ENCODE data around the gene TFIP11.
"Not testable (repeated sequence)": the region's sequence is repeated elsewhere in the genome, so short reads cannot be mapped to it uniquely, and the experiment has no call there.

The TFIP11 gene

DNA sequence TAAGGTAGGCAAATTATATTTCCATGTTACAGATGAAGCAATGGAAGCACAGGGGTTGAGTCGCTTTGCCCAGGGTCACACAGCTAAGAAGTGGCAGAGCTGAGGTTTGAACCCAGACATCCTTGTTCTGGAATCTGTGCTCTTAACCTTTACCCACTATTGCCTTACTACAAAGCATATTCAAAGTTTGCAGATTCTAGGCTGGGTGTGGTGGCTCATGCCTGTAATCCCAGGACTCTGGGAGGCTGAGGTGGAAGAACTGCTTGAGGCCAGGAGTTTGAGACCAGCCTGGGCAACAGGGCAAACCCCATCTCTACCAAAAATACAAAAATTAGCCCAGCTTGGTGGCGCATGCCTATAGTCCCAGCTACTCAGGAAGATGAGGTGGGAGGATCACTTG, 27.8 kb upstream of the TFIP11 start:
- no peak for DNase-seq

DNA sequence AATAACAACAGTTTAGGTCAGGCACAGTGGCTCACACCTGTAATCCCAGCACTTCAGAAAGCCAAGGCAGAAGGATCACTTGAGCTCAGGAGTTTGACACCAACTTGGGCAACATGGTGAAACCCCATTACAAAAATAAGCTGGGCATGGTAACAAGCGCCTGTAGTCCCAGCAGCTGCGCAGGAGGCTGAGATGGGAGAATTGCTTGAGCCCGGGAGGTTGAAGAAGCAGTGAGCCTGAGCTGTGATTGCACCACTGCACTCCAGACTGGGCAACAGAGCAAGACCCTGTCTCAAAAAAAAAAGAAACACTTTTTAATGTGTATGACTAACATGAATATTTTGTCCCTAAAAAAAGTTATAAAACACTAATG, 24.5 kb upstream of the TFIP11 start:
- DNase-seq, result no peak

DNA sequence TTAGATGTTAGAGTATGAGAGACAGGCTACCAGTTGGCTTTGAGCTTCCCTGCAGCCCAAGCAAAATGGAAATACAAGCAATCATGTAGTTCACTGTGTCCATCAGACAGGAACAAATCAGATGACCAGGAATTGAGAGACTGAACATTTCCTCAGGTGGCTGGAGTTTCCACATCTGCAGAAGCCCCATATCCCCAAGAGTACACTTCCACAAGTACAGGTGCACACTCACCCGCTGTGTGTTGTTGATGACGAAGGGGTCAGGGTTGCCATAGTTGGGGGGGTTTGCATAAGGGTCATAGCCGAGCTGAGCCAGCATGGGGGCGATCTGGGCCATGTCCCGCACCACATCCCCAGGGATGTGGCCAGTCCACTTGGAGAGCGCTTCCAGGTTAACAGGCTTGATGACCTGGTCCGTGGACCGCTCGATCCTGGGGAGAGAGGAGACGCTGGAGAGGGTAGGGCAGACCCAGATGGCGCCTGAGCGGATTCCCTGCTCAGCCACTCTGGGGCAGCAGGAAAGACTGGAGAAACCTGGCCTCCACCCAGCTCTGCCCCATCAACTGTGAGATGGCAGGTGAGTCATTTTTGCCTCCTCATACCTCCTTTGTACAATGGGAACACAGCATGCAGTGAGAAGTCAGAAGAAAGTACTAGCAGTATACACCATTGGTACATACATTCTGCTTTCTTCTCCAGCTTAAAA, 23.9 kb upstream of the TFIP11 start:
- no peak for DNase-seq

DNA sequence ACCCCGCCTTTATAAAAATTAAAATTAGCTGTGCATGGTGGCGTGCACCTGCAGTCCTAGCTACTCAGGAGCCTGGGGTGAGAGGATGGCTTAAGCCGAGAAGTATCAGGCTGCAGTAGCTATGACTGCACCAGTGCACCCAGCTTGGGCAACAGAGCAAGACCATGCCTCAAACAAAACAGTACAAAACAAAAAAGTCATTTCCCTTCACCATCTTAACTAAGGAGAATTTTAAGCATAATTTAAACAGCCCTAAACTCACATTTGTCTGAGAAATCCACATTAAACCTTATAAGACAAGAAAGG, 23.3 kb upstream of the TFIP11 start:
- no peak for DNase-seq

DNA sequence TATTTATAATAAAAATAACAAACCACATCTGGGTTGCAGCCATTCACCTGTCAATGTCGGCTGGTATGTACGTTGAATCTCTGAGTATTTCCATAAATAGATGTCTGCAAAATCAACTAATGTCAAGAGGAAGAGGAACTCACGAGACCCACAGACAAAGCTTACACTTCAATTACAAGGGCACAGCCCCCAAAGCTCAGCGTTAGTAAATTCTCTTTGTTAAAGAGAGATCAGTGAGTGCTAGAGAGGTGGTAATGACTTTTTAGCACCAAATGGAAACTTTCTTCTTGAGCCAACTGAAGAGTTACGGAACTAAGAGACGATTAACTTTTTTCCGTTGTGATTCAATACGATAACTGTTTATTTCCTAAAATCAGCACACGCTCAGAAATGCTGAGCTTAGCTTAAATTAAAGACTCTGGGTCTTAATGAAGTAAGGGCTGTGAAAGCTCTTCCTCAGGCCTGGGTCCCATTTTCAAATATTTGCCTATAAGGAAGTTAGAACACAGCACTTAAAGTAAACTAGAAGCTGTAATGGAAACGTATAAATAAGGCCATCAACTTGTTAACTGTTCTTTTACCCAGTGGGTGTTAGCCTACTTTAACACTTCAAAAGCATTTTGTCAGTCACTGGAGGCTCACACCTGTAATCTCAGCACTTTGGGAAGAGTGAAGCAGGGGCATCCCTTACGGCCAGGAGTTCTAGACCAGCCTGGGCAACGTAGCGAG, 22.8 kb upstream of the TFIP11 start:
- no peak for DNase-seq

DNA sequence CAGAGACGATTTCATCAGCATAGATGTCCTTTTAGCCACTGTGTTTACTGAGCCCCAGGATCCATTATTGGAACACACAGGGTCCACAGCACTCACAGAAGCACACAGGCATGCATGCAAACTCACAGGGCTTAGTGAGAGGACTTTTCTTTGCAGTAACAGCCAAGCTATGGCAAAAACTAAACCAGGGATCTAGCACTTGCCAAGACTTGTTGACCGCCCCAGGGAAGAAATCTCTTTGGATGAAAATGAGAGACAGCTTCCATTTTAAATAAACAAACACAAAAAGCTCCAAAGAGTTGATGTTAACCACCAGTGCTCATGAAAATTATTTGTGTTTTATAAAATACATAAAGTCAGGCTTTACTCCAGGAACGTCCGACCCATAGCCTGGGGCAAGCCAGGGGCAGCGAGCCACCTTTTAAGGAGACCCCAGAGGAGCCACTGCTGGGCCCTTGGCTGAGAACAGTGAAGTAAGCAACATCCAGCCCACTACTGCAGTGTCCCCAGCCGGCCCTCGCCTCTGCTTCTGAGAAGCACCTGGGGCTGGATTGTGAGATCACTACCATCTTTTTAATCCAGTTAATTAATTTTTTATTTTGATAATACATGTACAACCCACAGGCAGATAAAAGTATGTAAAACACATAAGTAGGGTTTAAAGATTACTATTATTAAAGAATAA, 22.0 kb upstream of the TFIP11 start:
- no peak for DNase-seq

DNA sequence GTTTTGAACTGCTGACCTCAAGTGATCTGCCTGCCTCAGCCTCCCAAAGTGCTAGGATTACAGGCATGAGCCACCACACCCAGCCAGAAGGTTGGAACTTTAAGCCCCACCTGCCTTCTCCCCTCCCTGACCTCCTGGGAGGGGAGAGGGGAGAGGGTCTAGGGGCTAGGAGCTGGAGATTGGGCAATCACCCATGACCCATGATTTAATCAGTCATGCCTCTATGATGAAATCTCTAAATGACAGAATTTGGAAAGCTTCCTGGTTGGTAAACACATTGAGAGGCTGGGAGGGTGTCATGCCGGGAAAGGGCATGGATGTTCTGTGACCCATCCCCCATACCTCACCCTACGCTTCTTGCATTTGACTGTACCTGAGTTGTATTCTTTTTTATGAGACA, 17.1 kb upstream of the TFIP11 start:
- DNase-seq, result no peak

DNA sequence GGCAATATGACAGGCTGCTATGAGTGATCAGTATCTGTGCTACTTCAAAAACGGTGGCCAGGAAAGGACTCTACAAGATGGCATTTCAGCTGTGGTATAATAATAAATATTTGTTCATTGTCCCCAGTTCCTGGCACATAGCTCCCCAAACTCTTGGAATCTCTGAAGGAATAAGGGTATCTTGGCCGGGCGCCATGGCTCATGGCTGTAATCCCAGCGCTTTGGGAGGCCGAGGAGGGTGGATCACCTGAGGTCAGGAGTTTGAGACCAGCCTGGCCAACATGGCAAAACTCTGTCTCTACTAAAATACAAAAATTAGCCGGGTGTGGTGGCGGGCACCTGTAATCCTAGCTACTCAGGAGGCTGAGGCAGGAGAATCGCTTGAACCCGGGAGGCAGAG, 16.2 kb upstream of the TFIP11 start:
- not testable (repeated sequence) for DNase-seq

DNA sequence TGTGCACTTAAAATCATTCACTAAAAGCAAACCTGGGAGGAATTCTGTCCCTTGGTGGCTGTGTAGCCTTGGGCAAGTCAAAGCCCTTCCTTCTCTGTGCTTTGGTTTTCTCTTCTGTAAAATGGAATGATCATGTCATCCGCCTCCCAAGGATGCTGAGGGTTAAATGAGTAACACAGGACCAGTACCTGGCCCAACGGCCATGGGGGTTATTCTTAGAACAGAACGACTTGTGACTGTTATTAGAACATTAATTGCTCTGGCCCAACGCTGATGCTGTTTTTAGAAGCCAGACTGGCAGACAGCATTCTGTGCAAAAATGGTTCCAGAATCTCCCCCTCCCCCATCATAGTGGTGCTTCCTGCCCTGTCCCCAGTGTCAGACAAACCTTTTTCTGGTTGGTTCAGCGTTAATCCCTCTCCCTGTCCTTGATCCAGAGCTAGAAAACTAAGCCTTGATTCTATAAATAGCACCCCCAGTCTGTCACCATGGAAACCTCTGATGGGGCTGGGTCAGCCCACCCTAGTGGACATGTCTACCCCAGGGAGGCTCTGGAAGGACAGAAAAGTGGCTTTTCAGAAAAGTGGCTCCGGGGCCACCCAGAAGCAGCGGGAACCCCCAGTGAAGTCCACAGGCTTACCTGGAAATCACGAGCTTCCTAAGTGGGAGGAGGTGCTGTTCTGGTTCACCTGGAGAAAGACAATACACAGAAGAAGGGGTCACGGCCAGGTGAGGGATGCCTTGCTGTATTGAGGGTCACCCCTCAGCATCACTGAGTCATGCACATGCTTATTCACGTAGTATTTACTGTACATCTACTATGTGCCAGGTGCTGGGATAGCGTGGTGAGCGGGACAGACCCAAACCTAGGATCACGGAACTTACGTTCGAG, 15.5 kb upstream of the TFIP11 start:
- no peak for DNase-seq

DNA sequence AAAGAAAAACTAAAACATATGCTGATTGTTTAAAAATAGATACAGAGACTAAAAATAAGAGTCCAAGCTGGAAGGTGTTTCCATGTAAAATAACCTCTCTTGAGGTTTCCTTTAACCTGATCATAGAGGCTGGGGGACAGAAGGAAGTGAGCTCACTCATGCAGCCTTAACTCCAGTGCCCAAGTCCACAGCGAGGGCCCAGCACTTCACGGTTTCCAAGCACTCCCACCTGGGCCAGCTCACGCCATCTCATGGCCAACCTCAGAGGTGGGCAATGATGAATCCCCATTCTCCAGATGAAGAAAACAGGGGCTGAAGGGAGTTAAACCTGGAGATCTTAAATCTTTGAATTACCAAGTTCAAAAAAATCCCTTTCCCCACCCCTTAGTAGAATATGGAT, 14.9 kb upstream of the TFIP11 start:
- no peak for DNase-seq

DNA sequence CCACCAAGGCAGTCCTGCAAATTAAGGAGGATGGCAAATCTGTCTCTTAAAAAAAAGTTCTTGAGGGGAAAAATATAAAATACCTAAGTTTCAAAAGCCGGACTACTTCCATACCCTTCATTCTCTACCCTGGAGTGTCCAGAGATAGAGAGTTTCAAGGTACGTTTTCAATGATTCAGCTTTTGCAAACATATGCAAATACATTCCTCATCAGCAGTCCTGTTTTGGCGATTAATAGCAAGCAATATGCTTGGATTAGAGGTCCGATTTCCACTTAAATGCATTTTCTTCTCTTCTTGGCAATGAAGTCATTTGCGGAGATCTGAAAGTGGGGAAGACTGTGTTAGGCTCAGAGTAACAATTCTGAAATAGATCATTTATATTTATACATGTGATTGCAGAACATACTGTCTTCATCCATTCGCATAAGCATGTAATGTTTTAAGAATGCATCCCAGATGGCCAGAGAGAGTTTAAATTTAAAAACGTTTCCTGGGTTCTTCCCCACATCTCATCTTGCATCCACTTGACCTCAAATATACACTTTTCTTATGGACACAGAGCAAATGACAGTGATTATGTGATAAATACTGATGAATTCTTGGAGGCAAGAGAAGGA, 13.8 kb upstream of the TFIP11 start:
- DNase-seq, result no peak

DNA sequence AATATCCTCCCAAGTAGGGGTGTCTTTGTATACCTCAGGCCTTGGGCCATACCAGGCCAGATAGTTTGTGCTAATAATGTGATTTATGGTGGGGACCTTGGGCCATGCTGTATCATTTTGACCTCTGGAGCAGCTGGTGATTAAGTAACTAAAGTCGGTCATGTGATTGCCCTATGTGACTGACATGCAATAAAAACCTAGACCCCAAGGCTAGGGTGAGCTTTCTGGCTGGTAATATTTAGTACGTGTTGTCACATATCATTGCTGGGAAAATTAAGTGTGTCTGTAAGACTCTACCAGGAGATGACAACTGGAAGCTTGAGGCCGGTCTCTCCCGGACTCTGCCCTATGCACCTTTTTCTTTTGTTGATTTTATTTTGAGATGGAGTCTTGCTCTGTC, 12.6 kb upstream of the TFIP11 start:
- no peak for DNase-seq

DNA sequence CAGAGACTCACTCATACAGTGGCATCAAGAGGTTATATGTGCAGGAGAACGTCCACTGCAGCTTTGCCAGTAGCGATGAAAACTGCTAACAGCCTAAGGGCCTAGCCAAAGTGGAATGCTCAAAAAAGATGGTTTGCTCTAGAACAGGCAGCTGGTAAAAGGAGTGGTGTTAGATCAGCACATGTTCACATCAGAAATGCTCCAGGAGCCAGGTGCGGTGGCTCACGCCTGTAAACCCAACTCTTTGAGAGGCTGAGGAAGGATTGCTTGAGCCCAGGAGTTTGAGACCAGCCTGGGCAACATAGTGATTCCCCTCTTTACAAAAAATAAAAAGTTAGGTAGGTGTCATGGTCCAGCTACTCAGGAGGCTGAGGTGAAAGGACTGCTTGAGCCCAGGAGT, 10.3 kb upstream of the TFIP11 start:
- DNase-seq, result no peak

DNA sequence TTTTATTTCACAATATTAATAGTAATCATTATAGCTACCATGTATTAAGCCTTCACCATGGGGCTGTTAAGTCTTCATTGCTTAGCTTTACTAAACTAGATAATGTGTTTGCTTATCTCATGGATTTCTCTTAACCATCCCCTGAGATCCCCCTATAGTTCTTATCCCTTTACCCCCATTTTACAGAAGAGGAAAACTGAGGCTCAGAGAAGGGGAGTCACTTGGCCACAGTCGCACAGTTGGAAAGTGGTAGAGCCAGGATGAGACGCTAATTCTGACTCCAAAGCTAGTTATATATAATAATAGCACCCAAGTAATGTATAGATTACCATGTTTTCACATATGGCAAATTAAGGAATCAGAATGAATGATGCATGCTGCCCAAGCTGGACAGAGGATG, 9.7 kb upstream of the TFIP11 start:
- DNase-seq, result no peak

DNA sequence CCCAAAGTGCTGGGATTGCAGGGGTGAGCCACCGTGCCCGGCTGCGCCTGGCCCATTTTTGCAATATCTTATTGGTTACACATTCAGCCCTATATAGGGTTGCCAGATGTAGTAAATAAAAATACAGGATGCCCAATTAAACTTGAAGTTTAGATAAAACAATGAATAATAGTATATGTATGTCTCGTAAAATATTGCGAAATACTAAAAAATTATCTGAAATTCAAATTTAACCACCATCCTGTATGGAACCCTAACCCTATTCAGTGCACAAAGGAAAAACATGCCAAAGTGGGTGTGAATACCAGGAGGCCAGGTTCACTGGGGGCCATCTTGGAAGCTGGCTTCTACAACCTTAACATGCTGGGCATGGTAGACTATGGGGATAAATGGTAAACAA, 5.2 kb upstream of the TFIP11 start:
- no peak for DNase-seq

DNA sequence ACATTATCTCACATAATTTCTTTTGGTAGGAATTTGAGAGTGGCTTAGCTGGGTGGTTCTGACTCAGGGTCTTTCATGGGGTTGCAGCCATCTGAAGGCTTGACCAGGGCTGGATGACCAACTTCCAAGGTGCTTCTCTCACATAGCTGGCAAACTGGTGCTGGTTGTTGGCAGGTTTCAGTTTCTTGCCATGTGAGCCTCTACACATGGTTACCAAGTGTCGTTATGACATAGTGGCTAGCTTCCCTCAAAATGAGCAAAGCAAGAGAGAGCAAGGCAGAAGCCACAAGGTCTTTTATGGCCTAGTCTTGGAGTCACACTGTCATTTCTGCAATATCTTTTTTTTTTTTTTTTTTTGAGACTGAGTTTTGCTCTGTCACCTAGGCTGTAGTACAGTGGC, 4.2 kb upstream of the TFIP11 start:
- DNase-seq, result no peak

DNA sequence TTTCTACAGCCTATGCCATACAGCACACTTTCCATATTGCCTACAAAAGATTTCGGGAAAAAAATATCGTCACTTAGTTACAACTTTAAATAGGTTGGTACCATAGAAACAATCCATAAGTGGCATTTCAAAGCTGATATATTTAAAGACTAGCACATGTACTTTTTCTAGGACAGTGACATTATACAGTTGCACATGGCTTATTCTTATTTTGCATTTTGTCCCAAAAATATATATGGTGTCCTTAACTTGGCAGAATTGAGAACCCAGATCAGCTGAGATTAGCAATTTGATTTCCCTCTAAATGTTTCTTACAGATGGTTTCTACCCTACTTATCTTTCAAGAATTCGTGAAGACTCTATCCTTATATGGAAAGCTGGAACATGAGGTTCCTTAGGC, 3.7 kb upstream of the TFIP11 start:
- no peak for DNase-seq

DNA sequence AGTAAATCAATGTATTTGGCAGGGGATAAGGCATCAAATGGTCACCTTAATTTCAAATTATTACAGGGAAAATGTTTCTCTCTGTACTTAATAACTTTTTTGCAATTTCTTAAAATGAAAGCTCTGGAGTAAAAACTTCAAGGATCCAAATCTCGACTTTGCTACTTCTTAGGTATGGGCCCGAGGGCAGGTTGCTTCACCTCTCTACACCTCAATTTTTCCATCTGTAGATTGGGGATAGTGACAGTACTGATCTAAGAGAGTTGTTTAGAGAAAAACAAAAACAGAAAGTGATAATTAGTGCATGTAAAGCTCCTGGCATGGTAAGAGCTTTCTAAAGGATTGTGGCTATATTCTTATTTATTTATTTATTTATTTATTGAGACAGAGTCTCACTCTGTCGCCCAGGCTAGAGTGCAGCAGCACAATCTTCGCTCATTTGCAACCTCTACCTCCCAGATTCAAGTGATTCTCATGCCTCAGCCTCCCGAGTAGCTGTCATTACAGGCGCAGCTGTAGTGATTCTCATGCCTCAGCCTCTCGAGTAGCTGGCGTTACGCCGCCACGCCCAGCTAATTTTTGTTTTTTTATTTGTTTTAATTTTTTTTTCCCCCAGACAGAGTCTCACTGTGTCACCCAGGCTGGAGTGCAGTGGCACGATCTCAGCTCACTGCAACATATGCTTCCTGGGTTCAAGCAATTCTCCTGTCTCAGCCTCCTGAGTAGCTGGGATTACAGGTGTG, 2.3 kb upstream of the TFIP11 start:
- DNase-seq, result no peak

DNA sequence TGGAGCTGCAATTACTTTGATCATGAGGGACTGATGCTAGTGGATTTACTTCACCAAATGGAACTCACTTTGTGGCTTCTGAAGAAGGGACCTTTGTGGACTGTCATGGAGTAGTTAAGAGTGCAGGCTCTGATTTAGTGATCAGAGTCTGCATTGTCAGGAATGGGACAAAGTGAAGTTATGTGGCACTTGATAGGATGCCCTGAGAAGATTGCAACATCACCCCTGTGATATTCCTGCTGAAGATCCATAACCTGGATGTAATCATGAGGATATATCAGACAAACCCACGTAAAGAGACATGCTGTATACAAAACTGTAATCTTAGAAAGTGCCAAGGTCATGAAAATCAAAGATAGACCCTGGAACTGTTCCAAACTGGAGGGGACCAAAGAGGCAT, 1.6 kb upstream of the TFIP11 start:
- DNase-seq, result no peak

DNA sequence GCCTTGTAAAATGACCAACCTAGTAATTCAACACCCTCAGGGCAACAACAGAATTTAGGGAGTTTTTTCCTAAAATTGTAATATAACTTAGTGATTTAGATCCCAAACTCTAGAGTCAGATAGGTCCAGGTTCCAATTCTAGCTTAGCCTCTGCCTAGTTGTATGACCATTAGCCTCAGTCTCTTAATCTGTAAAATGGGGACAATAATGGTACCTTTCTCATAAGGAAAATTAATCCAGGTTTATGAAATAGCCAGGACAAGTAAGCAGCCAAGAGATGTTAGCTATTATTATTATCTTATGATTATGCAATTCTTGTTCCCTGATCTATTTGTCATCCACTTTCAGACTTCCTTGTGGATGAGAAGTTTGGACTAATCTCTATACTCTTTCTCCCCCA, 4.1 kb downstream of the TFIP11 start:
- DNase-seq, result no peak

DNA sequence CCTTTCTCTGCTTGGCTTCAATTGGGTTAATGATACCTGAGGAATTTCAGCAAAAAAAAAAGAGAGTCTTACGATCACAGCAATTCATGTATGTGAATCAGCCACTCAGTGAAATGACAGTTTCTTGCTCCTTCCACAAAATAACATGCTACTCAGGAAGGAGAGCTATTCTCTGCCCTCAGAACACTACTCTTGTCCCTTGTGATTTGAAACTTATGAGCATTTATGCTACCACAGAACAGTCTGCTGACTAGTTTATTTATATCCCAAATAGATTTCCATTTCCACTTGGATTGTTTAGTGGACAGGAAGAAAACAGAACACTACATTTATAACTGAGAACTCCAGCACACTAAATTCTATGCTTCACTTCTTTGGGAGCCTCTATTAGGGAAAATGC, 8.5 kb downstream of the TFIP11 start:
- no peak for DNase-seq

All from NCI-H2171 (cell line).